A549 treated with ZK216348 at 1 μM for 4 hours (cell line): ENCODE data around the gene CPOX. TPM values are rescaled to one million over a fixed set of nuclear protein-coding genes. Genes with fewer than 3 reads are reported as not detected.

Source experiments
- total RNA-seq: library from RNA; stranded (reverse); fragments of 200-300 nt; extraction: Qiagen RNA extraction; gene quantifications from 5 replicates; pipeline ENCODE4 v1.2.3, GENCODE V29; 2022; ENCODE audit warnings: low read depth

Gene CPOX
- 15.8 to 27.8 TPM (median 23.8 TPM) in 5 replicates for total RNA-seq

GRCh38 chr3:98593046-98593936 lies at the start of gene CPOX:
Gene CPOX, minus strand, starts transcription at chr3:98593611. Its CDS starts 107 bp downstream, at chr3:98593504.

GRCh38 chr3:98531622-98532274 lies 61.7 kb downstream of the CPOX start, which contains the start of gene GPR15:
Gene GPR15, plus strand, starts transcription at chr3:98531978. Its CDS starts 56 bp downstream, at chr3:98532034.

Other genes starting within 250 kb of the CPOX start
- gene OR5K4, start 239.8 kb downstream of the CPOX start, total RNA-seq: not detected in 5 replicates
- gene OR5K3, start 202.9 kb downstream of the CPOX start, total RNA-seq: not detected in 5 replicates
- not detected in 5 replicates for gene OR5K1, start 130.4 kb downstream of the CPOX start, total RNA-seq
- gene OR5K2, start 95.9 kb downstream of the CPOX start, total RNA-seq: not detected in 5 replicates
- gene CLDND1, start 70.7 kb downstream of the CPOX start, total RNA-seq: 53.2 to 68.3 TPM (median 61.0 TPM) in 5 replicates
- not detected in 5 replicates for gene GPR15, start 61.6 kb downstream of the CPOX start, total RNA-seq
- 0.59 to 1.9 TPM (median 1.2 TPM) in 5 replicates for gene ST3GAL6, start 169.7 kb upstream of the CPOX start, total RNA-seq